Measurements from ENCODE around the gene SLC6A15.

SLC6A15 gene

DNA sequence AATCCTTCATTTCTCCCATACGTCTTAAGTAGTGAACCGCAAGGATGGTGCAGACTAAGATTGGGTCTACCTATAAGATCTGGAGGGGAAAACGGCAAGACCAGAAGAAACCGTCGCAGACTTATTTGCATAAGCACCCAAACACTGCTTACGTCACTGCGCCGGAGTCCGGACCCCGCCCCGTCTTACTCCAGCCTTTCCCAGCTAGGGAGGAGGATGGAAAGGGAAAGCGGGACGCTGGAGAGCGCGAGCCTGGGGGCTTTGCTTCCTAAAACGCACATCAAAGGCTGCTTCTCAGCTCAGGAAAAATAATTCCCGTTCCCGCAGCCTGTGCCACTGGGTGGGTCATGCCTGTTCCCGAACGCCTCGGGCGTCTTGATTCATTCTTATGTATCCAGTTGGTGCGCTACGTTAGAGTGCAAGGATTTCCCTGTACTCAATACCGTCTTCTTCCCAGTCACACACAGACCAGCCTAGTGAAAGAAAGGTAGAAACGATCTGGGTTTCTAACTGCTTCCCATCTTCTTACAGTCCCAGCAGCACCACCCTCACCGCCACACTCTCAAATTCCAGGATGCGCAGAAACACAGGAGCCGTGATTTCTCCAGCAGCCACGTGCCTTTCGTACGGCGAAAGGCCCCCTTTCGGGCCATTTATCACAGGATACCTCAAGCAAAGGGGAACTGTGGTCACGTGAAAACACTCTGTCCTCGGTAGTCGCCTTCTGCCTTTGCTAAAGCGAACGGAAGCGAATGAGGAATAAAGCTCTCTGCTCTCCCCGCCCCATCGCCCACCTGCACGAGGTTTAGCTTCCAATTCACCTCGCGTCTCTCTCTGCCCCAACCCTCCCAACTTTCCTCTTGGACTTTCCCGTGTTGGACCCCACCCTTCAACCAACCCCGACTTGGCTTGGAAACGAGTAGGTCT, 1.1 kb downstream of the SLC6A15 start:
- DNase-seq (ENCODE audit: extremely low spot score), result peak; percentile 8
- POLR2A ChIA-PET, result no interaction called here
- CTCF ChIA-PET, result no interaction called here
- TF ChIP-seq, protein P1, sequence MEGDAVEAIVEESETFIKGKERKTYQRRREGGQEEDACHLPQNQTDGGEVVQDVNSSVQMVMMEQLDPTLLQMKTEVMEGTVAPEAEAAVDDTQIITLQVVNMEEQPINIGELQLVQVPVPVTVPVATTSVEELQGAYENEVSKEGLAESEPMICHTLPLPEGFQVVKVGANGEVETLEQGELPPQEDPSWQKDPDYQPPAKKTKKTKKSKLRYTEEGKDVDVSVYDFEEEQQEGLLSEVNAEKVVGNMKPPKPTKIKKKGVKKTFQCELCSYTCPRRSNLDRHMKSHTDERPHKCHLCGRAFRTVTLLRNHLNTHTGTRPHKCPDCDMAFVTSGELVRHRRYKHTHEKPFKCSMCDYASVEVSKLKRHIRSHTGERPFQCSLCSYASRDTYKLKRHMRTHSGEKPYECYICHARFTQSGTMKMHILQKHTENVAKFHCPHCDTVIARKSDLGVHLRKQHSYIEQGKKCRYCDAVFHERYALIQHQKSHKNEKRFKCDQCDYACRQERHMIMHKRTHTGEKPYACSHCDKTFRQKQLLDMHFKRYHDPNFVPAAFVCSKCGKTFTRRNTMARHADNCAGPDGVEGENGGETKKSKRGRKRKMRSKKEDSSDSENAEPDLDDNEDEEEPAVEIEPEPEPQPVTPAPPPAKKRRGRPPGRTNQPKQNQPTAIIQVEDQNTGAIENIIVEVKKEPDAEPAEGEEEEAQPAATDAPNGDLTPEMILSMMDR (IDR thresholded peaks at IDR 0.05; ENCODE audit: control extremely low read depth, extremely low read depth, low read depth, missing control alignments), result no peak

DNA sequence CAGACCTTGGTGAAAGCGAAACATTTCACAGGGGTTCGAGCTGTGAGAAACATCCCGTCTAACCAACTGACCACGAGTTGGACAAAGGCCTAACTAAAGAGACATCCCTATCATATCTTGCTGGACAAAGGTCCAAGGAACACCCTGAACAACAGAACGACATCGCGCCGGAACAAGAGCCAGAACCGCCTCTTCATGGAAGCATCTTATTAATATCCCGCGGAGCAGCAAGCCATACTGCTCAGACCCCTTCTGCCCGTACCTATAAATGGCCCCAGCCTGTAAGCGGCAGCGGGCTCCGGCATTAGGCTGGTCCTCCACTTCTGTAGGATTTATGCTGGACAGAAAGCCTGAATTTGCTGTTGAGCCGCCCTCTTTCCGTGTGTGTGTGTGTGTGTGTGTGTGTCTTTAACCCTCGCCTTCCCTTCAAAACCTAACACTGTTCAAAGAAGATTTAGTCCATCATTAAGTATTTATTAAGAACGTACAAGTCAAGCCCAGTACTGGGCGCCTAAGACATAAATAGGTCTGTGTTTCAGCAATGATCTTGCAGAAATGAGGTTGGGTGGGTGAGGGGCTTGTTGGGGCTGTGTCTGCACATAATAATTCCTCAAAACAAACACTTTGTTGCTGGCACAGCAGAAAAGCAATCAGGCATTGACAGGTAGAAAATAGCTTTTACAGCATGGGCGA, 1.9 kb downstream of the SLC6A15 start:
- DNase-seq (ENCODE audit: extremely low spot score), result no peak
- ChIA-PET CTCF (interaction anchor here (1.1 to 1.6 kb wide), 2 partner anchors 20 to 148 kb away, joined by 3 to 4 read pairs; no protein-coding TSS in a partner anchor), POLR2A (no interaction called here)
- TF ChIP-seq, protein P1 (IDR thresholded peaks at IDR 0.05; ENCODE audit: control extremely low read depth, extremely low read depth, low read depth, missing control alignments), result no peak

DNA sequence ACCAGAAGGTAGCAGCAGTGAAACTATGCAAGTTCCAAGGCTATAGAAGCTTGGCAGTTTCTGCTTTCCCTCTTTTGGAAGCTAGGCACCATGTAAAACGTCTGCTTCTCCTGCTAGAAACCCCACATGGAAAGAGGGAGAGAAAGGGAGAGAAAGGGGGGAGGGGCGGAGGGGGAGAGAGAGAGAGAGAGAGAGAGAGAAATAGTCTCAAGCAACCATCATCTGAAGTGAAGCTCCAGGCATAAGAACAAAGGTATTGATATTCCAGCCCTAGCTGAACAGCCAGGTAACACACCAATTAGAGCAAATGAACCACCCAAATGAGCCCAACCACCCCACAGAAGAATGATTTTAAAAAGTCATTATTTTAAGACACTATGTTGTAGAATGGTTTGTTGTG, 8.5 kb downstream of the SLC6A15 start:
- no peak for DNase-seq (ENCODE audit: extremely low spot score)
- TF ChIP-seq, protein P1 (IDR thresholded peaks at IDR 0.05; ENCODE audit: control extremely low read depth, extremely low read depth, low read depth, missing control alignments), result no peak
- ChIA-PET CTCF (interaction anchor here (1.2 kb wide), 1 partner anchor 125 kb away, joined by 3 read pairs; no protein-coding TSS in a partner anchor), POLR2A (no interaction called here)

DNA sequence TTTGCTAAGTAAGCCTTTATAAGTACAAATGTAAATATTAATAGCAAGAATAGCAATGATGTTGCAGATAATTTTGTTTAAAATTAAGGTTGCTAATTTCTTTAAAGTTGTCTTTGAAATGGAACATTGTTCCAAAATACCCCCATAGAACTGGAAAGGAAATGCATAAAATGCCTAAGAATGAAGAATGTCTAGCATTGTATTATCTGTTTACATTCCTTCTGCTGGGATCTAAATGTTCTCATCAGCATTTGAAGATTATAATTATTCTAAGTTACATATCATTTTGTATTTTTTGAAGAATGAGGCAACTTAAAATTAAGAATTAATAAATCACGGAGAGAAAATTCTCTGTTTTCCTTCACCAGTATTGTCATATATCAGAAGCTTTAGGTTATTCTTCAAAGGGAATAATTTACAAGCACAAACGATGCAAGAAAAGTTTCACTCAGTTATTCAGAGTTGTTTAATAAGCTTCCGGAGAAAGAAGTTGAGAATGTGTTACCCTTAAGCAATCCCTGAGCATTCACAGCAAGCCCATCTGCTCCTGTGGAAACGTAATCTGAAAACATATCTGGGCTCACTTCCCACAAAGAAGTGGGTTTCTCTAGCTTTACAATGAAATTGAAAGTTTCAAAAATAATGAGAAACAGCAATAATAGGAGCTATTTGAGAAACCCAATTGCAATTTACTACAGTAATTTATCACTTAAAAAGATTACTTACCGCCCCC, 21.3 kb downstream of the SLC6A15 start:
- POLR2A ChIA-PET, result no interaction called here
- CTCF ChIA-PET, result interaction anchor here (1.5 to 1.7 kb wide), 2 partner anchors 16 to 140 kb away, joined by 4 read pairs; no protein-coding TSS in a partner anchor
- TF ChIP-seq, protein P1 (IDR thresholded peaks at IDR 0.05; ENCODE audit: control extremely low read depth, extremely low read depth, low read depth, missing control alignments), result no peak
- no peak for DNase-seq (ENCODE audit: extremely low spot score)

DNA sequence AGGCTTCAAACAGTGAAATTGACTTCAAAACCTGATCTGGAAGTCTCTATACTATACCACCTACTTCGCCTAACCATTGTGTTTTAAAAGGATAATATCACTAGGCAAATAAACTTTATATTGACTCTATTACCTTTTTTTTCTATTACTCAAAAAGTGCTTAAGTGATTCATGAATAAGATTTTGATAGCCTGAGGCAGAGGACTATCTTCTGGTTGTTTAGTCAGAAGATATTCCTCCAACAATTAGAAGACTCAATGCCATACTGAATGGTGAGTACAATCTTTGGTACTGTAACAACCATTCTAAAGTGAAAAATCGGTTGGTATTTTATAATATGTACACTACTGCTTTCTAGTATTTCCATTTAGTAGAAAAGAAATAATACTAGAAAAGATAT, 22.8 kb downstream of the SLC6A15 start:
- ChIA-PET CTCF (no interaction called here), POLR2A (no interaction called here)
- TF ChIP-seq, protein P1 (IDR thresholded peaks at IDR 0.05; ENCODE audit: control extremely low read depth, extremely low read depth, low read depth, missing control alignments), result no peak
- no peak for DNase-seq (ENCODE audit: extremely low spot score)

DNA sequence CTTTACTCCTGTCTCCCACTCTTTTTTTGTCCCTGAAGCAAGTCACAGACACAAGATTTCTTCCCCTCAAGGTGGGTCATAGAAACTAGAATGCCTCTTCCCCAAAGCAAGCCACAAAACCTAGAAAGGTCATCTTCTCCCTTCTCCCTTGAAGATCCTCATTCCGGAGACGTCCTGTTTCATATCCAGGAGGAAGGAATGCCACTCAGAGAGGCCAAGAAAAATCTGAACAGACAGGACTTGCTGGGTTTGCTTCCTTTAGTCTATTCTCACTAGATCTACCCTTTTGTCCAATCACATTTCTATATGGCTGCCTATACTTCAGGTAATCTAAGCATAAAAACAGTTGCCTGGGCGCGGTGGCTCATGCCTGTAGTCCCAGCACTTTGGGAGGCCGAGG, 23.7 kb downstream of the SLC6A15 start:
- TF ChIP-seq, protein P1 (IDR thresholded peaks at IDR 0.05; ENCODE audit: control extremely low read depth, extremely low read depth, low read depth, missing control alignments), result no peak
- ChIA-PET POLR2A (no interaction called here), CTCF (no interaction called here)
- no peak for DNase-seq (ENCODE audit: extremely low spot score)
